Activated T-cell treated with anti-CD3 and anti-CD28 coated beads, Interleukin-2, amount 50 U/mL, for 48 hours (primary cell): ENCODE measurements around the gene NRSN1.
"Not testable (repeated sequence)": the region's sequence is repeated elsewhere in the genome, so short reads cannot be mapped to it uniquely, and the experiment has no call there.

ENCODE experiments used
- DNase-seq, 2 experiments: peaks; one replicate each; pipeline ENCODE4 v3.0.0-alpha.2; 2020

Gene NRSN1

GRCh38 chr6:24125980-24126379, at the start of gene NRSN1:
NRSN1 (plus strand) TSS chr6:24126215; CDS start chr6:24134328, 8,113 bp downstream.
- peak in 1 of 2 experiments; percentile 16 for DNase-seq

GRCh38 chr6:24078200-24078599, 47.8 kb upstream of the NRSN1 start:
- DNase-seq = no peak

- no peak for DNase-seq
Observed at GRCh38 chr6:24079076-24079475, 46.9 kb upstream of the NRSN1 start.

GRCh38 chr6:24080711-24081110, 45.3 kb upstream of the NRSN1 start:
- DNase-seq = no peak

GRCh38 chr6:24089736-24090135, 36.3 kb upstream of the NRSN1 start:
- no peak for DNase-seq

GRCh38 chr6:24092407-24092806, 33.6 kb upstream of the NRSN1 start:
- DNase-seq = no peak

- no peak for DNase-seq
Observed at GRCh38 chr6:24093381-24093780, 32.6 kb upstream of the NRSN1 start.

GRCh38 chr6:24099181-24099580, 26.8 kb upstream of the NRSN1 start:
- DNase-seq = no peak

- no peak for DNase-seq
Observed at GRCh38 chr6:24100024-24100769, 25.8 kb upstream of the NRSN1 start.

- DNase-seq = no peak
Observed at GRCh38 chr6:24100770-24101155, 25.3 kb upstream of the NRSN1 start.

GRCh38 chr6:24105191-24105590, 20.8 kb upstream of the NRSN1 start:
- no peak for DNase-seq

- no peak for DNase-seq
Observed at GRCh38 chr6:24106291-24106690, 19.7 kb upstream of the NRSN1 start.

- DNase-seq = no peak
Observed at GRCh38 chr6:24107294-24107693, 18.7 kb upstream of the NRSN1 start.

GRCh38 chr6:24108056-24108455, 18.0 kb upstream of the NRSN1 start:
- no peak for DNase-seq

- no peak for DNase-seq
Observed at GRCh38 chr6:24110417-24110816, 15.6 kb upstream of the NRSN1 start.

- DNase-seq = no peak
Observed at GRCh38 chr6:24113891-24114290, 12.1 kb upstream of the NRSN1 start.

GRCh38 chr6:24117021-24117420, 9.0 kb upstream of the NRSN1 start:
- no peak for DNase-seq

- DNase-seq = no peak
Observed at GRCh38 chr6:24122139-24122538, 3.9 kb upstream of the NRSN1 start.

GRCh38 chr6:24126586-24127192, 674 bp downstream of the NRSN1 start:
- DNase-seq = peak; percentile 21 to 27

- DNase-seq = no peak
Observed at GRCh38 chr6:24127316-24127715, 1.3 kb downstream of the NRSN1 start.

- no peak for DNase-seq
Observed at GRCh38 chr6:24131751-24132150, 5.7 kb downstream of the NRSN1 start.

- no peak for DNase-seq
Observed at GRCh38 chr6:24139080-24139479, 13.1 kb downstream of the NRSN1 start.

GRCh38 chr6:24139639-24140038, 13.6 kb downstream of the NRSN1 start:
- DNase-seq = no peak

GRCh38 chr6:24140591-24140990, 14.6 kb downstream of the NRSN1 start:
- DNase-seq = no peak

- DNase-seq = not testable (repeated sequence)
Observed at GRCh38 chr6:24142733-24143132, 16.7 kb downstream of the NRSN1 start.
